Neural crest cell (in vitro differentiated cells): ENCODE results near the gene UBXN11. TPM values are rescaled to one million over a fixed set of nuclear protein-coding genes. Genes with fewer than 3 reads are reported as not detected.

ENCODE experiments used
- DNase-seq: peaks from one replicate; pipeline ENCODE4 v3.0.0; 2021; ENCODE audit warnings: low read depth, mixed read lengths, low spot score
- H3K27ac Mint-ChIP-seq: one replicate; pipeline ENCODE4 v1.8.0; 2021; ENCODE audit warnings: mild to moderate bottlenecking, mixed read lengths; ENCODE audit not compliant: unreplicated experiment
- H3K27me3 Mint-ChIP-seq: 2 replicates; pipeline ENCODE4 v1.8.0; 2021; ENCODE audit warnings: low read depth, mild to moderate bottlenecking, mixed read lengths
- H3K36me3 Mint-ChIP-seq: 2 replicates; pipeline ENCODE4 v1.8.0; 2021; ENCODE audit warnings: low read depth, mild to moderate bottlenecking, mixed read lengths
- H3K4me1 Mint-ChIP-seq: 2 replicates; pipeline ENCODE4 v1.8.0; 2021; ENCODE audit warnings: mixed read lengths
- H3K4me3 Mint-ChIP-seq: one replicate; pipeline ENCODE4 v1.8.0; 2021; ENCODE audit warnings: mild to moderate bottlenecking, mixed read lengths
- H3K9me3 Mint-ChIP-seq: 2 replicates; pipeline ENCODE4 v1.8.0; 2021; ENCODE audit warnings: mixed read lengths
- CTCF ChIP-seq: fragments of 200-600 bp; sonication (generic); conservative IDR thresholded peaks from 2 replicates; pipeline ENCODE4 v1.5.0; 2021; ENCODE audit warnings: antibody characterized with exemption, mild to moderate bottlenecking
- total RNA-seq: library from RNA; stranded (reverse); gene quantifications from 2 replicates; pipeline ENCODE4 v1.2.1, GENCODE V29; 2021

The UBXN11 gene
- total RNA-seq, 1 donor from 2014 or later, result 35.5 TPM

DNA sequence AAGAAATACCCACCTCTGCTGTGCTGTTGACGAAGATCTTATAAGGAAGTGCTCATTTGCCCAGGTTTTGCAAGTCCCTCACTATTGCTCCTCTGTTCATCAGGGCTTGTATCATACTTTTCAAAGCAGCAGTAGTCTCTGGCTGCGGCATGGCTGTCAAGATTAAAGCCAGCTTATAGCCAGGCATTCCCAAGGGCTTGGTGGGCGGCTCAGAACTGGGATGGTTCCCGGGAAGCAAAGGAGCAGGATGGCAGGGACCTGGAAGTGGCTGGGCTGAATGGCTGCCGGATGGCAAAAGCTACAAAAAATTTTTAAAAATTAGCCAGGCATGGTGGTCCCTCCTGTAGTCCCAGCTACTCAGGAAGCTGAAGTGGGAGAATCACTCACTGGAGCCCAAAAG lies 43.2 kb downstream of the UBXN11 start:
- H3K27ac Mint-ChIP-seq, result no peak overlapping the region

DNA sequence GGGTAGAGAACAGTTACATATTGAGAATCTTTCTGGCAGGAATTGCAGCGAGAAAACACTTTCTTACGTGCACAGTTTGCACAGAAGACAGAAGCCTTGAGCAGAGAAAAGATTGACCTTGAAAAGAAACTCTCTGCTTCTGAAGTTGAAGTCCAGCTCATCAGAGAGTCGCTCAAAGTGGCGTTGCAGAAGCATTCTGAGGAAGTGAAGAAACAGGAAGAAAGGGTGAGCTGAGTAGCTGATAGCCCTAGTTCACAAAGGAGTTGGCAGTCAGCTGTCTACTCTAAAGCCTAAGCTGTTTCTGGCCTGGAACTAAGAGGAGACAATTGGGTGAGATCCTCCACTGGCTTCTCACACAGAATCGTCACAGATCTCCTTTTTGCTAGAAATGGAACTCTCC lies 46.9 kb downstream of the UBXN11 start:
- no peak overlapping the region for H3K27ac Mint-ChIP-seq

More for the DNA sequence above, 43.2 kb downstream of the UBXN11 start:
- no peak for TF ChIP-seq CTCF
- no peaks in the 10 kb centered on the region for H3K4me1 Mint-ChIP-seq
- DNase-seq, result no peak
- no peak overlapping the region for H3K4me3 Mint-ChIP-seq
- H3K36me3 Mint-ChIP-seq, result peaks cover 31% of the 10 kb centered on the region
- H3K9me3 Mint-ChIP-seq, result no peaks in the 10 kb centered on the region
- H3K27me3 Mint-ChIP-seq, result no peaks in the 10 kb centered on the region

GRCh38 chr1:26259005-26259404 lies 47.4 kb downstream of the UBXN11 start:
- no peaks in the 10 kb centered on the region for H3K4me1 Mint-ChIP-seq
- no peaks in the 10 kb centered on the region for H3K9me3 Mint-ChIP-seq
- H3K36me3 Mint-ChIP-seq, result peaks cover 30% of the 10 kb centered on the region

More for the DNA sequence above, 46.9 kb downstream of the UBXN11 start:
- peaks cover 32% of the 10 kb centered on the region for H3K36me3 Mint-ChIP-seq
- no peaks in the 10 kb centered on the region for H3K27me3 Mint-ChIP-seq
- no peak for DNase-seq
- H3K4me3 Mint-ChIP-seq, result no peak overlapping the region
- TF ChIP-seq CTCF, result no peak
- no peaks in the 10 kb centered on the region for H3K4me1 Mint-ChIP-seq
- H3K9me3 Mint-ChIP-seq, result no peaks in the 10 kb centered on the region

GRCh38 chr1:26257222-26257621 lies 49.2 kb downstream of the UBXN11 start:
- Mint-ChIP-seq H3K4me3 (no peak overlapping the region), H3K9me3 (no peaks in the 10 kb centered on the region), H3K27me3 (no peaks in the 10 kb centered on the region), H3K27ac (no peak overlapping the region), H3K36me3 (peaks cover 28% of the 10 kb centered on the region), H3K4me1 (no peaks in the 10 kb centered on the region)
- TF ChIP-seq CTCF, result no peak
- DNase-seq, result no peak

More at GRCh38 chr1:26259005-26259404, 47.4 kb downstream of the UBXN11 start:
- no peak for TF ChIP-seq CTCF
- H3K4me3 Mint-ChIP-seq, result no peak overlapping the region
- H3K27ac Mint-ChIP-seq, result no peak overlapping the region
- DNase-seq, result no peak
- no peaks in the 10 kb centered on the region for H3K27me3 Mint-ChIP-seq

DNA sequence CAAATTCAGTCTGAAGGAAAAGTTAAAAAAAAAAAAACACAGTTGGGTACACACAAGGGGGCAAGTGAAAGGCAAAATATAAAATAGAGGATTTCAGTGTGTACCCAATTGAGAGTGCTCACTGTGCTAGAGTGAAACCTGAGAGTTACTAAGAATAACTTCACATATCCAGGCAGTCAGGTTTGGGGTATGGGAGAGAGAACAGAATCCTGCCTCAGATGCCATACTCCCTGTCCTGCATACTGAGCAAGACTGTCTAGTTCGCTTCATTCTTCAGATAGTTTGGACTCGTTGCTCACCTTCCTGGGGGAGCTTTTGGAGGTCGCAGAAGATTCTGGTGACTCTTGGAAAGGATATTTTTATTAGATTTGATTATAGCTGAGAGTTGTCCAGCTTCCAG lies 52.0 kb downstream of the UBXN11 start:
- H3K36me3 Mint-ChIP-seq, result peaks cover 26% of the 10 kb centered on the region
- peaks cover 2% of the 10 kb centered on the region for H3K9me3 Mint-ChIP-seq
- no peaks in the 10 kb centered on the region for H3K4me1 Mint-ChIP-seq
- H3K27ac Mint-ChIP-seq, result no peak overlapping the region
- TF ChIP-seq CTCF, result no peak
- no peak for DNase-seq
- H3K4me3 Mint-ChIP-seq, result no peak overlapping the region
- H3K27me3 Mint-ChIP-seq, result no peaks in the 10 kb centered on the region

DNA sequence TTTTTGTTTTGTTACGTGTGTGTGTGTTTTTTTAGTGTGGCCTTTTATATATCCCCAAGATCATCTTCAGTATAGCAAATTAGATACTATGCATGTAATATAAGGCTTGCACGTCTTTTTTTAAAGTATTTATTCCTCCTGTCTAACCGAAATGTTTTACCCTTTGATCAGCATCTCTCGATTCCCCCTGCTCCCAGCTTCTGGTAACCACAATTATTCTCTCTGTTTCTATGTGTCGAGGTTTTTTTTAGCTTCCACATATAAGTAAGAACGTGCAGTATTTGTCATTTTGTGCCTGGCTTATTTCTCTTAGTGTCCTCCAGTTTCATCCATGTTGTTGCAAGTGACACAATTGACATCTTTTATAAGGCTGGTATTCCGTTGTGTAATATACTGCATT lies 53.7 kb downstream of the UBXN11 start:
- no peak for DNase-seq
- Mint-ChIP-seq H3K4me1 (no peaks in the 10 kb centered on the region), H3K36me3 (peaks cover 16% of the 10 kb centered on the region), H3K27me3 (no peaks in the 10 kb centered on the region), H3K4me3 (no peak overlapping the region), H3K9me3 (peaks cover 2% of the 10 kb centered on the region), H3K27ac (no peak overlapping the region)
- no peak for TF ChIP-seq CTCF
